ENCODE measurements around the gene CFAP100. TPM values are rescaled to one million over a fixed set of nuclear protein-coding genes. Genes with fewer than 3 reads are reported as not detected.
A peak's percentile ranks its signal among the peaks of the same experiment; 100 is the strongest.

The CFAP100 gene
- total RNA-seq, 1 experiment from 2014 or later = not detected

DNA sequence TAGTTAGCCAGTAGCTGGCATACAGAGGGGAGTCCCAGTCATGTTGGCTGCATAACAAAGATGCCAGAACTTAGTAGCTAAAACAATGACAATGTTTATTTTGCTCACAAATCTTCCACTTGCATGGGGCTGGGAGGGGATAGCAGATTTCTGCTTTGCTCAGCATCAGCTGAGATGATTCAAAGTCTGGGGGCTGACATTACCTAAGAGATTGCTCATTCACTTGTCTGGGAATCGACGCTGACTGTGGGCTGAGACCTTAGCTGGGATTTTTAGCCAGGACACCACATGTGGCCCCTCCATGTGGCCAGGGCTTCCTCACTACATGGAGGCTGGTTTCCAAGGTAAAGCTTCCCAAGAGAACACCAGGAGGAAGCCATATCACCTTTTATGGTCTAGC is 12.7 kb upstream of the CFAP100 start:
- Histone ChIP-seq H3K9ac (ENCODE audit: low read length) (no peak overlapping the region), H2AFZ (ENCODE audit: low read depth, low read length, poor library complexity, severe bottlenecking) (no peak overlapping the region), H4K20me1 (ENCODE audit: insufficient read depth) (no peaks in the 10 kb centered on the region), H3K27me3 (ENCODE audit: insufficient read depth, low read length) (no peaks in the 10 kb centered on the region), H3K9me2 (ENCODE audit: insufficient read depth) (no peaks in the 10 kb centered on the region), H3K4me2 (ENCODE audit: low read length) (no peak overlapping the region), H3K4me3 (replicated peaks in 1 of 2; ENCODE audit: low read depth in 1 of 2, low read length in 2 of 2) (no peak overlapping the region), H3K27ac (ENCODE audit: low read depth, low read length) (no peak overlapping the region), H3K36me3 (ENCODE audit: control insufficient read depth in 1 of 2, insufficient read depth in 2 of 2, low read length in 2 of 2) (no peaks in the 10 kb centered on the region), H3K4me1 (ENCODE audit: control insufficient read depth in 1 of 2, insufficient read depth in 2 of 2, low read length in 2 of 2) (no peaks in the 10 kb centered on the region), H3K9me3 (ENCODE audit: control insufficient read depth in 1 of 2, insufficient read depth in 1 of 2, low read depth in 1 of 2, low read length in 2 of 2) (no peaks in the 10 kb centered on the region), H3K79me2 (ENCODE audit: insufficient read depth, low read length) (no peaks in the 10 kb centered on the region)
- POLR2A ChIA-PET = no interaction called here
- TF ChIP-seq ZNF274 (IDR thresholded peaks at IDR 0.05; ENCODE audit: low read depth, low read length) = no peak
- TF ChIP-seq POLR2A (IDR thresholded peaks at IDR 0.05; ENCODE audit: borderline replicate concordance, extremely low read depth, insufficient read depth, insufficient read length) = no peak
- TF ChIP-seq POLR2AphosphoS5 (IDR thresholded peaks at IDR 0.05; ENCODE audit: low read depth, low read length) = no peak
- no TSS peak for BruUV-seq (replicated peaks)
- intact Hi-C loops (cut with micrococcal nuclease) = no loop called here
- ATAC-seq (no peak), DNase-seq (ENCODE audit: low read depth, low spot score) (no peak)
- CTCF ChIA-PET = no interaction called here
- RAD21 ChIA-PET (ENCODE audit: low non-redundant PET in 1 of 2, low total read pairs in 2 of 2, uncharacterized antibody in 2 of 2, unreplicated experiment in 2 of 2) = no interaction called here

DNA sequence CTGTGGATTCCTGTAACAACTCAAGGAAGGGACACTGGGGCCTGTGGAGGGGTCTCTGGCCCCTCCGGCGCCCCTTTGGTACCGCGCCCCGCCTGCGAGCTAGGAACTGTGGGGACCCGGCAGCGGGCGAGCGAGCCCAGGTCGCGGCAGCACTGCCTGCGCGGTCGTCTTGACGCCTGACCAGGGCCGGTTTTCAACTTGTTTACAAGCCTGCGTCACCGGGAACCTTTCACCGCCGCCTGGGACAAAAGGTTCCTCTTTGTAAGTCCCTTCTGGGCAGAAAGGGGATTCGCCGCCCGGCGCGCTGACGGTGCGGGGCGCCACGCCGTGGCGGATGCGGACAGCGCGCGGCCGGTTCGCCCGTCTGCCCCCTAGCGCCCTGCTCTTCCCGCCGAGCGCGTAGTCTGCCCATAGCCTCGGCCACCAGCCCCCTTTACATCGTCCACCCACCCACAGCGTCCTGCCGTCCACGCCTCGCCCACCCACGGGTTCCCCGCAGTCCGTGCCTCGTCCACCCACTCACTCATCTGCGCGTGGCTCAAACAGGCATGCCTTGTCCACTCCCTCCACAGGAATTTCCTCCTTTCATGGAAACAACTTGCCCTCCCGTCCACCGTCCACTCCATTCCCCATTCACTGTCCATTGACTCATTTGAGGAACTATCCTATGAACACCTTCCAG is 5.5 kb upstream of the CFAP100 start:
- Histone ChIP-seq H3K9me2 (ENCODE audit: insufficient read depth) (no peaks in the 10 kb centered on the region), H3K27ac (ENCODE audit: low read depth, low read length) (peak overlapping the region; percentile 24; the same call in 1 of the 2 replicates), H4K20me1 (ENCODE audit: insufficient read depth) (no peaks in the 10 kb centered on the region), H3K27me3 (ENCODE audit: insufficient read depth, low read length) (no peaks in the 10 kb centered on the region), H3K79me2 (ENCODE audit: insufficient read depth, low read length) (no peaks in the 10 kb centered on the region), H3K36me3 (ENCODE audit: control insufficient read depth in 1 of 2, insufficient read depth in 2 of 2, low read length in 2 of 2) (no peaks in the 10 kb centered on the region), H3K4me1 (ENCODE audit: control insufficient read depth in 1 of 2, insufficient read depth in 2 of 2, low read length in 2 of 2) (peaks cover 7 to 12% of the 10 kb centered on the region in 2 experiments; a peak in 3 of 4 replicates), H3K9me3 (ENCODE audit: control insufficient read depth in 1 of 2, insufficient read depth in 1 of 2, low read depth in 1 of 2, low read length in 2 of 2) (no peaks in the 10 kb centered on the region), H2AFZ (ENCODE audit: low read depth, low read length, poor library complexity, severe bottlenecking) (peak overlapping the region; percentile 85), H3K4me3 (replicated peaks in 1 of 2; ENCODE audit: low read depth in 1 of 2, low read length in 2 of 2) (peak overlapping the region; percentile 31 to 41), H3K4me2 (ENCODE audit: low read length) (peak overlapping the region; percentile 70), H3K9ac (ENCODE audit: low read length) (peak overlapping the region; percentile 37)
- TF ChIP-seq RAD21 (IDR thresholded peaks at IDR 0.05; ENCODE audit: low read depth) (peak; percentile 96), TCF7L2 (IDR thresholded peaks at IDR 0.05; ENCODE audit: borderline replicate concordance, extremely low read depth, insufficient read depth, insufficient read length) (peak; percentile 31), EGR1 (IDR thresholded peaks at IDR 0.05; ENCODE audit: low read depth) (peak; percentile 39; the same call in 1 of the 2 replicates), ZFX (IDR thresholded peaks at IDR 0.05) (no peak), CEBPB (IDR thresholded peaks at IDR 0.05; ENCODE audit: low read depth) (no peak), EZH2phosphoT487 (IDR thresholded peaks at IDR 0.05; ENCODE audit: borderline replicate concordance) (no peak), CBX3 (IDR thresholded peaks at IDR 0.05; ENCODE audit: low read depth) (peak; percentile 62; the same call in 1 of the 2 replicates), YY1 (IDR thresholded peaks at IDR 0.05; ENCODE audit: extremely low read depth, insufficient replicate concordance, low read depth, low read length) (peak; percentile 36)
- TF ChIP-seq, protein P1, sequence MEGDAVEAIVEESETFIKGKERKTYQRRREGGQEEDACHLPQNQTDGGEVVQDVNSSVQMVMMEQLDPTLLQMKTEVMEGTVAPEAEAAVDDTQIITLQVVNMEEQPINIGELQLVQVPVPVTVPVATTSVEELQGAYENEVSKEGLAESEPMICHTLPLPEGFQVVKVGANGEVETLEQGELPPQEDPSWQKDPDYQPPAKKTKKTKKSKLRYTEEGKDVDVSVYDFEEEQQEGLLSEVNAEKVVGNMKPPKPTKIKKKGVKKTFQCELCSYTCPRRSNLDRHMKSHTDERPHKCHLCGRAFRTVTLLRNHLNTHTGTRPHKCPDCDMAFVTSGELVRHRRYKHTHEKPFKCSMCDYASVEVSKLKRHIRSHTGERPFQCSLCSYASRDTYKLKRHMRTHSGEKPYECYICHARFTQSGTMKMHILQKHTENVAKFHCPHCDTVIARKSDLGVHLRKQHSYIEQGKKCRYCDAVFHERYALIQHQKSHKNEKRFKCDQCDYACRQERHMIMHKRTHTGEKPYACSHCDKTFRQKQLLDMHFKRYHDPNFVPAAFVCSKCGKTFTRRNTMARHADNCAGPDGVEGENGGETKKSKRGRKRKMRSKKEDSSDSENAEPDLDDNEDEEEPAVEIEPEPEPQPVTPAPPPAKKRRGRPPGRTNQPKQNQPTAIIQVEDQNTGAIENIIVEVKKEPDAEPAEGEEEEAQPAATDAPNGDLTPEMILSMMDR (IDR thresholded peaks at IDR 0.05 in 2 of 3, conservative IDR thresholded peaks at IDR 0.05 in 1 of 3; ENCODE audit: borderline replicate concordance in 1 of 3, insufficient read depth in 1 of 3, low read depth in 2 of 3, low read length in 2 of 3) = peak; percentile 89 to 100 (median 95)
- TF ChIP-seq, protein P2, sequence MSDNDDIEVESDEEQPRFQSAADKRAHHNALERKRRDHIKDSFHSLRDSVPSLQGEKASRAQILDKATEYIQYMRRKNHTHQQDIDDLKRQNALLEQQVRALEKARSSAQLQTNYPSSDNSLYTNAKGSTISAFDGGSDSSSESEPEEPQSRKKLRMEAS (IDR thresholded peaks at IDR 0.05) = peak; percentile 62
- CTCF ChIA-PET = interaction anchor here (1.0 to 1.2 kb wide), 3 partner anchors 130 to 143 kb away, joined by 3 to 4 read pairs (median 3); no protein-coding TSS in a partner anchor
- DNase-seq (ENCODE audit: low read depth, low spot score) (peak; percentile 72), ATAC-seq (peak; percentile 98)
- RAD21 ChIA-PET (ENCODE audit: low non-redundant PET in 1 of 2, low total read pairs in 2 of 2, uncharacterized antibody in 2 of 2, unreplicated experiment in 2 of 2) = no interaction called here
- no TSS peak for BruUV-seq (replicated peaks)
- POLR2A ChIA-PET = no interaction called here
- intact Hi-C loops (cut with micrococcal nuclease) = loop anchor here (1.0 to 2.0 kb wide), 4 partner anchors 130 to 255 kb away; no protein-coding TSS in a partner anchor
